ENCODE measurements around the gene ADAP1. TPM values are rescaled to one million over a fixed set of nuclear protein-coding genes. Genes with fewer than 3 reads are reported as not detected.

The ADAP1 gene
- total and polyA plus RNA-seq, 2 of the 8 experiments (the other 6 are each of a cell fraction or from before 2014, with no cell fraction given): 5.8 to 6.1 TPM

DNA sequence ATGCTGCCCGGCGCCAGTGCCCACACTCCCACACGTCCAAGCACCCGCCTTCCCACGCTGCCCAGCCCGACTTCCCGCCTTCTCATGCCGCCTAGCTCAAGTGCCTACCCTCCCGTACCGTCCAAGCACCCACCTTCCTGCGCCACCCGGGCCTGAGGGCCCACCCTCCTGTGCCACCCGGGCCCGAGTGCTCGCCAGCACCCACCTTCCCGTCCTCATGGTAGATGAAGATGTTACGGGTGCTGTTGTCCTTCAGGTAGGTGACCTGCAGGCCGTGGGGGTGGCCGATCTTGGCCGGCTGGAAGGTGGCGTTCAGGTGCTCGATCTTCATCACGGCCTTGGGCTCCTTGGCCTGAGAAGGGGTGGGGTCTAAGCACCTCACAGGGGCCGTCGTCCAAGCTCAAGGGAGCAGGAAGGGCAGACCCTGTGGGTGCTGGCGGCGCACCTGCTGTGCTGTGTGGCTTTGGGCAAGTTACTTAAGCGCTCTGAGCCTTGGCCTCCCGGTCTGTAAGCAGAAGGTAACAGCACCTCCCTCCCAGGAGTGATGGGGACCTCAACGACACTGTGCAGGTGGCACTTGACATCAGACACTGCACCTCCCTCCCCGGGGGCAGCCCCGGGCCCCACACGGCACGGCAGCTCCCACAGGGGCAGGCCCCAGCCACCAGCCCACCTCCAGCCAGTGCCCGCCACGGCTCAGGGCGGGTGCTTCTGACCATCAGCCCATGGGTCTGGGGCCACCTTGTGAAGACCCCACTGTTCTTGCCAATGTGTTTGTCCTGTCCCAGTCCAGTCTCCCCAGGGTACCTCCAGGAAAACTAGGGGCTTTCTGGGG is 50.3 kb downstream of the ADAP1 start:
- H2AK5ac ChIP-seq (ENCODE audit: low read depth, low read length): 0 out of 2 replicates have a peak overlapping the region, but pooled peaks have one; percentile 28
- no peak overlapping the region for H3K4me2 ChIP-seq (ENCODE audit: insufficient read depth in 1 of 2, low read depth in 2 of 2, low read length in 2 of 2)
- H3K18ac ChIP-seq (ENCODE audit: extremely low read depth, low read length): no peak overlapping the region
- H3K4ac ChIP-seq (replicated peaks; ENCODE audit: insufficient read length, low read depth, low read length): peak overlapping the region; percentile 78
- no peak overlapping the region for H2BK15ac ChIP-seq (ENCODE audit: low read length)
- H3K4me1 ChIP-seq (replicated peaks in 1 of 4; ENCODE audit: control insufficient read depth in 3 of 4, insufficient read depth in 4 of 4, low read length in 3 of 4): peaks cover 0 to 11% (median 4%) of the 10 kb centered on the region in 4 experiments; a peak in 5 of 7 replicates
- no peak for DNase-seq (ENCODE audit: low read depth in 1 of 2, low spot score in 2 of 2)
- POLR2A ChIA-PET (ENCODE audit: partially characterized antibody): interaction anchor here (1.0 kb wide), 1 partner anchor 12 kb away, joined by 3 read pairs; no protein-coding TSS in a partner anchor
- H3K79me1 ChIP-seq (ENCODE audit: low read depth, low read length): no peaks in the 10 kb centered on the region; the same call in 1 of the 2 replicates
- no peak overlapping the region for H2BK20ac ChIP-seq (ENCODE audit: low read length)
- H4K5ac ChIP-seq (ENCODE audit: insufficient read length, low read depth, low read length): no peak overlapping the region
- no peak overlapping the region for H2BK120ac ChIP-seq (replicated peaks; ENCODE audit: low read depth, low read length)
- no peak overlapping the region for H4K8ac ChIP-seq (ENCODE audit: extremely low read depth, insufficient read depth, low read length)
- H3K23me2 ChIP-seq (ENCODE audit: low read depth, low read length): no peaks in the 10 kb centered on the region
- CTCF ChIA-PET (ENCODE audit: partially characterized antibody): interaction anchor here (0.9 kb wide), 1 partner anchor 31 kb away, joined by 3 read pairs; no protein-coding TSS in a partner anchor
- no peak overlapping the region for H4K91ac ChIP-seq (replicated peaks; ENCODE audit: insufficient read length, low read length)
- H3K56ac ChIP-seq (replicated peaks; ENCODE audit: insufficient read length, low read depth, low read length): no peak overlapping the region
- H3K27me3 ChIP-seq (replicated peaks in 1 of 4; ENCODE audit: control insufficient read depth in 3 of 4, extremely low read depth in 1 of 4, insufficient read depth in 3 of 4, low read length in 3 of 4): peaks cover 0 to 4% (median 3%) of the 10 kb centered on the region in 4 experiments; a peak in 2 of 7 replicates
- peaks cover 0 to 2% of the 10 kb centered on the region in 2 experiments for H4K20me1 ChIP-seq (replicated peaks in 1 of 2; ENCODE audit: control insufficient read depth in 1 of 2, insufficient read depth in 2 of 2, low read length in 2 of 2)
- H3K23ac ChIP-seq (ENCODE audit: insufficient read length): no peak overlapping the region
- H2BK12ac ChIP-seq (ENCODE audit: low read depth, low read length): 0 out of 2 replicates have a peak overlapping the region, but pooled peaks have one; percentile 39
- H3K4me3 ChIP-seq (ENCODE audit: extremely low read depth in 1 of 4, insufficient read depth in 2 of 4, low read depth in 3 of 4, low read length in 4 of 4): no peak overlapping the region
- no peak overlapping the region for H3K9ac ChIP-seq (replicated peaks in 1 of 4; ENCODE audit: extremely low read depth in 1 of 4, low read depth in 3 of 4, low read length in 3 of 4)
- no peak overlapping the region for H2BK5ac ChIP-seq (ENCODE audit: low read depth, low read length)
- H3K27ac ChIP-seq (ENCODE audit: low read depth, low read length): no peak overlapping the region
- H3K79me2 ChIP-seq (ENCODE audit: control insufficient read depth in 1 of 2, insufficient read depth in 2 of 2, low read length in 2 of 2): no peaks in the 10 kb centered on the region
- H3K9me3 ChIP-seq (ENCODE audit: insufficient read depth in 2 of 2, low read depth in 1 of 2, low read length in 1 of 2): no peaks in the 10 kb centered on the region
- H3K36me3 ChIP-seq (ENCODE audit: control insufficient read depth in 2 of 4, insufficient read depth in 4 of 4, low read length in 3 of 4): no peaks in the 10 kb centered on the region
- no peak overlapping the region for H2AFZ ChIP-seq (ENCODE audit: low read length)
- 90% methylated on average over 37 of the region's 37 CpGs; no CpG with 5 or more reads in 1 of the 2 experiments for WGBS, 2 experiments (ENCODE audit: extremely low coverage in 1 of 2, insufficient coverage in 1 of 2, insufficient read length in 1 of 2, insufficient replicate concordance in 2 of 2, low coverage in 1 of 2, low lambda C conversion rate in 2 of 2, missing lambda C conversion rate in 1 of 2)
- no peak for FAIRE-seq
- H3K14ac ChIP-seq (ENCODE audit: insufficient read length): no peak overlapping the region
- TF ChIP-seq SIRT6 (IDR thresholded peaks at IDR 0.05; ENCODE audit: low read length): no peak
- no peak for TF ChIP-seq CEBPB (IDR thresholded peaks at IDR 0.05; ENCODE audit: low read depth, low read length)
- TF ChIP-seq HDAC2 (IDR thresholded peaks at IDR 0.05; ENCODE audit: borderline replicate concordance in 1 of 2, low read depth in 2 of 2, low read length in 2 of 2): no peak
- TF ChIP-seq JUND (IDR thresholded peaks at IDR 0.05; ENCODE audit: low read length): no peak
- no peak for TF ChIP-seq EGR1 (IDR thresholded peaks at IDR 0.05; ENCODE audit: borderline replicate concordance, low read depth, low read length)
- no peak for TF ChIP-seq RFX5 (IDR thresholded peaks at IDR 0.05; ENCODE audit: borderline replicate concordance, low read depth, low read length)
- TF ChIP-seq EZH2 (IDR thresholded peaks at IDR 0.05; ENCODE audit: low read depth, low read length, severe bottlenecking): no peak
- no peak for TF ChIP-seq RXRA (IDR thresholded peaks at IDR 0.05; ENCODE audit: insufficient read depth, low read depth, low read length)
- TF ChIP-seq CBX5 (IDR thresholded peaks at IDR 0.05; ENCODE audit: low read depth, low read length): no peak
- TF ChIP-seq TAF1 (IDR thresholded peaks at IDR 0.05; ENCODE audit: low read depth, low read length): no peak
- TF ChIP-seq KDM5A (IDR thresholded peaks at IDR 0.05; ENCODE audit: low read length): no peak
- TF ChIP-seq SIX5 (IDR thresholded peaks at IDR 0.05; ENCODE audit: low read depth, low read length): no peak
